GM21528 (cell line): ENCODE data around the gene KRT33B.
"Not testable (repeated sequence)": the region's sequence is repeated elsewhere in the genome, so short reads cannot be mapped to it uniquely, and the experiment has no call there.

ENCODE experiments used
- ATAC-seq: cut with Tn5 transposase; IDR thresholded peaks from one replicate; pipeline ENCODE4 v1.9.1; 2021; ENCODE audit warnings: mild to moderate bottlenecking, moderate library complexity; ENCODE audit not compliant: unreplicated experiment, low FRiP score

KRT33B gene

DNA sequence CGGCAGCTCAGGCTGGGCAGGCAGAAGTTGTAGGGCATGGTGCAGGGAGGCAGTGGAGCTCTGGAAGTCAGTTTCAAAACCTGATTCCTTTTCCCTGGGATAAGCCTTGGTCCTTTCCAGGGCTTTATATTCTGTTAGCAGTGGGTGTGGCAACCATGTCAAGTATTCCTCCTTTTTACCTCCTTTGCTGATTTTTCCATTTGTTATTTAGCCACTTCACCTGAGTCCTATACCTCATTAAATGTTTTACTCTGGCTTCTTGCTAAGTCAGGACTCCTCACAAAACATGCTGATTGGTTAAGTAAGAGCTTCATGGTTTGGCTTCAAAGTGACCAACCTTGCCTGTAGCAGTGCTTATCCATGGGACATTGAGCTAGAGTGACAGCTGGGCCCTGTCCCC is at the start of gene KRT33B:
TSS of gene KRT33B (minus strand) at position 101 of the 400 bp plus-strand sequence. CDS start at position 38, 63 bp downstream.
- ATAC-seq: no peak

DNA sequence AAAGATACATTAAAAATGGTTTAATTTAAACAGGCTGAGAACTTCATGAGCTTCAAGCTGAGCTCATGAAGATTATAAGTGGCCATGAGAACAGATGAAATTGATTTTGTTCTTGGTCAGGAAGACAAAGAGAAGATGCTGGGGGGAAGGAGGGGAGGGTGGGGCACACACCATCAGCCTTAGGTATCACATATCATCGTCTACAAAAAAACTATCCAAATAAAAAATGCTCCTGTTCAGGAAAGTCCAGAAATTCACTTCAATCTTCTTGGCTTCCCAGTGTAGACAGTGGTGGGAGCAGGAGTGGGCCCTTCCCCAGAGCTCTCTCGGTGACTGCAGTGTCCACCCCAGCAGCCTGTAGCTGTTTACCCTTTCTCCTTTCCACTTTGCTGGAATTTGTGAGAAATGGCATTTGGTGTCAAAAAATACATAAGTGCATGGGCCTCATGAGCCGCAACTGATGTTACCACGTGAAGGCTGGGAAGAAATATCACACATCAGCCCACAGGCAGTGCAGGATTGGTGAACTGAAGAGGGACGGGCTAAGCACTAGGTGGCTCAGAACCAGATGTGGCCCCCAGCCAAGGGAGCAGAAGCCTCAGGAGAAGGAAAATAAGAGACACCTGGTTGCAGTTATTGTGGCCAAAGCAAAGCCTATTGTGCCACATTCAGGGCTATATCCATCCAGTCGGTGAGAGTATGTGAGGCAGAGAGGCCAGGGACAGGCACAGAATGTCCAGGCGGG is 48.7 kb upstream of the KRT33B start:
- no peak for ATAC-seq

DNA sequence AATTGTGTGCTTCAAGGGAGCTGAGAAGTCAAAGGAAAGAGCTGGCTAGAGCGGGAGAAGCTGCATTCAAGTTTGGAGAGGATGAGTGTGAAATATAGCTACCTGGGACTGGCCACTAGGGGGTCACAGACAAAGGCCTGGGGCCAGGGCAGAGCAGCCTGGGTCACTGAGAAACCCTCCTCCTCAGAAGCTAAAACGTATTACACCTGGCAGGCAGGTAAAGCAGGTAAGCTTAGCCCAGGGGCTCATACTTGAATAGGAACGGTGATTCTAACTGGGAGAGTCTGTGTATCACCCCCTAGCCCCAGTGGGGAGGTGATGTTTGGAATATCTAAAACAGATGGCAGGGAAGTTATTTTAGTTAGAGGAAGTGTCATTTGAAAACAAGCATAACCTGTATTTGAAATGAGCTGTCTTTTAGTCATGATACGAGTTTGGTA is 48.0 kb upstream of the KRT33B start:
- no peak for ATAC-seq

DNA sequence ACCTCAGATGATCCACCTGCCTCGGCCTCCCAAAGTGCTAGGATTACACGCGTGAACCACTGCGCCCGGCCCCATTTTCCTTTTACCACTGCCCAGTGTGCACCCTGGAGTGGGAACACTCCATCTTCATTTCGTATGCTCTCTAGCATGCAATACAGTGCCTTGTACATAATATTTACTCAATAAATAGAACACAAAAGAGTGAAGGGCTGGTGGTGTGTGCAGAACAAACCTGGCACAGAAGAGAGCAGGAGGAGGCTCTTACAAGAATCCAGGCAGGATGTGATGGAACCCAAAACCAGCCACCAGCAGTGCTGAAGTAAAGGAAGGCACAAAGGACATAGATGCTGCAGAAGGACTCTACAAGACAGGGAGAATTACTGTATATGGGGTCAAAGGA is 47.5 kb upstream of the KRT33B start:
- no peak for ATAC-seq

DNA sequence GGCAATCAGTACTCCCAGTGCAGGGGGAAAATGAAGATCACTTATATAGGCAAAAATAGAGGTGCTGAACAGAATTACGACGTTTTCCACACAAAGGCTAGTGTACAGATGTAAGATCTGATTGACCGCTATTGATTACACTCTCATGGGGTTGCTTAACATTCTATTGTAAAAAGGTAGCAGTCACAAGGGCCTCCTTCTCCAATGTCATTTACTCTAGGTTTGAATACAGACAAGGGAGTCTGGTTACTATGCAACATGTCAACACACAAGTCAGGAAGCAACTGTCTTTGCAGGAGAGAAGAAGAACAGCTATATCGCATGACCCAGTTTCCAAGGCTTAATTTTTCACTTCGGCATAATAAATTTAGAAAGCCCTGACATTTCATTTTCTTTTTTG is 46.9 kb upstream of the KRT33B start:
- no peak for ATAC-seq

DNA sequence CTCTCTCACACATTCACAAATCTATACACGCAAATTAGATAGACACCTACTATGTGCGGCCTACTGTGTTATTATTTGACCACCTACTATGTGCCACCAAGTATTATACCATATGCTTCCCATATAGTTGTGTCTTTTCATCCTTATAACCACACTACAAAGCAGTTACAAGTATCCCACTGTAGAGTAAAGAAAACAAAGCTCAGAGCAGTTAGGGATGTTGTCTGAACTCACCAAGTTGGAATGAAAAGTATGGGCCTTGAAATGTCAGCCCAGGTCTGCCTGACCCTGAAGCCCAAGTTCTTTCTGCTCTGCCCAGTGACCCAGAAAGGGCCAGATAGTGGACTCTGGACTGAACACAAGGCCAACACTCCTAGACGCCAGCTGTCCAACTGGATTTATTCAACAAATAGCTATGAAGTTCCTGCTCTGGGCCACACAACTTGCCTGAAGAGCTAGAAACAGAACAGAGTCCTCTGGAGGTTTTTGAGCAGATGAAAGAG is 46.3 kb upstream of the KRT33B start:
- no peak for ATAC-seq

DNA sequence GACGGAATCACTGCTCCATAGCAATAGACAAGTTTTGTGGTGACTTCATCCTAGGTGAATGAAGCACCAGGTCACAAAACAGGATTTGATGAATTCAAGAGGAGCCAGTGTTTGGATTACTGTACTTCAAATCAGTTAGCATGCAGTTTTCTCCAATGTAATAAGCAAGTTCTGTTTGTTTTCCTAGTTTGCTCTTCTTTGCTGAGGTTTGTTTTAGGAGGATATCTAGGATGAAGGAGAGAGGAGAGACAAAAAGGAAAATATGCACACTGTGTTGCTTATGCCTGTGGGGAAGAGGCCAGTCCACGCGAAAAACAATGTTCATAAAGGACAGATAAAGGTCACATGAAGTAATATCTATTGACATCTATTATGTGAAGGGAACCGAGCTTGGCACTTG is 45.8 kb upstream of the KRT33B start:
- ATAC-seq: no peak

DNA sequence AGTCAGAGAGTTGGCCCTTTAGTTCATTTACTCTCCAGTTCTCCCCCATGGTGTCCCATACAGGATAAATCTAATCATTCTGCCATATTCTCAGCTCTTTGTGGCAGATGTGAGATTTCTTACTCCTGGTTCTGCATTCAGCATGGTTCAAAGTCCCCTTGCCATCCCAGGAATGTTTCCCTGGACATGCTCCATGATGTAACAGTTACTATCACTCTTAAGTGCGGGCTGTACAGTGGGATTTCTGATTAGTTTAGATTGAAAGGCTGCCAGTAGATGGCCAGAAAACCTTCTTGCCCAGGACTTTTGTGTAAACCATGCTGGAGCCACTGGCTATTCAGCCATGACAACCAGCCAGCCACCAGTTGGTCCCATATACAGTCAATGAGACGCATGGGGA is 44.4 kb upstream of the KRT33B start:
- no peak for ATAC-seq

DNA sequence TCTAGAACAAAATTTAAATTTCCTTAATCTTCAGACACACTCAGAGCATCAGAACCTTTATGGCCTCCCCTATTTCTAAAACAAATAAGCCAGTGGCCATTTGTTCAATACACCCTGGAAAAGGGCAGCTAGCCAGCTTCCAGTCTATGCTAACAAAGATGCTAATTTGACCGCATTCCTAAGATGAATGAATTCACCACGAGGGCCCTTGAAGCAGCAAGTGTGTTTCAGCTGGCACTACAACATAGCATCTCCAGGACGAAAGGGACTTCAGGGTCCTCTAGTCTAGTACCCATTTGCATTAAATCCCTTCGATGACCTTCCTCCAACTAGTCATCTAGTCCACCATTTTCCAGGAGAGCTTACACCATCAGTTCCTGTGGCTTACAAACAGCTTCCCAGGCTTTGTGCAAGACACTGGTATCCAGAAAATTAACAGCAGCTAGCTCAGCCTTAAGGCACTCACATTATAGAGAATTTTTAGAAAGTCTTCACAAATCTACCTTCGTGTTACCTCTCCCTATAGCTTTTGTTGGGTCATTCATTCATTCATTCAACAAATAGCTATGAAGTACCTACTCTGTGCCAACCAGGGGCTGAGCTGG is 43.8 kb upstream of the KRT33B start:
- ATAC-seq: no peak

DNA sequence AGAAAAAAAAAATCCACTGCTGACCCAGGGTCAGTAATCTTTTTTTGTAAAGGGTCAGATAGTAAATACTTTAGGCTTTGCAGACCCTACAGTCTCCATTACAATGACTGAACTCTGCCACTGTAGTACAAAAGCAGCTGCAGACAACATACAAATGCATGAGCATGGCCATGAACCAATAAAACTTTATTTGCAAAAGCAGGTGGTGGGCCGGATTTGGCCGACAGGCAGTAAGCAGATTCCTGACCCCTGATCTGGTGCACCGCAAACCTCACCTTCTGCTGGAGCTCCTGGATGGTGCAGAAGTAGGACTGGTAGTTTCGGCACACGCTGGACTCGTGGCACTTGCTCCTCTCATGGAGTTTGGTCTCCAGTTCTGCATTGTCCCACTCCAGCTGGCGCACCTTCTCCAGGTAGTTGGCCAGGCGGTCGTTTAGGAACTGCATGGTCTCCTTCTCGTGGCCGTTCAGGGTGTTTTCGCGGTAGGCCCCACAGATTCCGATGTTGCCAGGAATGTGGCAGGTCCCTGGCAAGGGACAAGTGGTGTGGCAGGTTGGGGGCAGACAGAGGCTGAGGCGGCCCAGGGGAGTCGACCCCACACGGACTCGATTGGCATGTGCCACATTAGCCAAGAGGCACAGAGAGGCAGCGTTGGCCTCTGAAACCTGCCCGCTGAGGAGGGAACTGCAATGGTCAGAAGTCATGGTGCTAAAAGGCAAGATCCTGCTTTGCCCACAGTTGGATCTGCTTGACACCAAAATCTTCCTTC is 41.6 kb upstream of the KRT33B start:
- no peak for ATAC-seq

DNA sequence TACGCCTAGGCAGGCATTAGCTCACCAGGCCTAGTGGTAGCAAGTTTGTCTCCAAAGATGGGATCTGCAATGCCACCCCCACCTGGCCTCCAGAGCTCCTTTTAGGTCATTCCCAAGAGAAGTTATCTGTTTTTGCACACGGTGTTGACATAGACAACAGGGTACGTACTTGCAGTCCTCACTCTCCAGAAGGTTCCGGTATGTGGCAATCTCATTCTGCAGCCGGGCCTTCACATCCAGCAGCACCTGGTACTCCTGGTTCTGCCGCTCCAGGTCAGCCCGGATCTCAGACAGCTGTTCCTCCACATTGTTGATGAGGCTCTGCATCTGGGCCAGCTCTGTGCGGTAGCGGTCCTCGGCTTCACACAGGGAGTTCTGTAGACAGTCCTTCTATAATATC is 37.6 kb upstream of the KRT33B start:
- no peak for ATAC-seq

DNA sequence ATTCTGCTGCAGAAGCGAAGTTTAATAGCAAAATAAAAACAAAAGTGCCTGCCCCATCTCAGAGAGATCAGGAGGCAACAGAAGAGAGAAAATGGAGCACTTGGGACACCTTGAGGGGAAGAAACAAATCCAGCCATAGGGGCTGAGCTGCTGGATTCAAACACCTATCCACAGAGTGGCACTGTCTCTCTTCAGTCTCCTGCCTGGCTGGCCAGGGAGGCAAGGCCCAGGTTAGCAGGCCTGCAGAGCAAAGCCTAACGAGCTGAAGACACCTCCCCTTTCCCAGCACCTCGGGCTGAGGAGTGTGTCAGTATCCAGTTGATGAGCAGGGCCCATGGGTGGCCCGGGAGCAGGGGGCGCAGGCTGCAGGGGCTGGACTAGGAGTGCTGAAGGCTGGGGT is 36.6 kb upstream of the KRT33B start:
- ATAC-seq: no peak

DNA sequence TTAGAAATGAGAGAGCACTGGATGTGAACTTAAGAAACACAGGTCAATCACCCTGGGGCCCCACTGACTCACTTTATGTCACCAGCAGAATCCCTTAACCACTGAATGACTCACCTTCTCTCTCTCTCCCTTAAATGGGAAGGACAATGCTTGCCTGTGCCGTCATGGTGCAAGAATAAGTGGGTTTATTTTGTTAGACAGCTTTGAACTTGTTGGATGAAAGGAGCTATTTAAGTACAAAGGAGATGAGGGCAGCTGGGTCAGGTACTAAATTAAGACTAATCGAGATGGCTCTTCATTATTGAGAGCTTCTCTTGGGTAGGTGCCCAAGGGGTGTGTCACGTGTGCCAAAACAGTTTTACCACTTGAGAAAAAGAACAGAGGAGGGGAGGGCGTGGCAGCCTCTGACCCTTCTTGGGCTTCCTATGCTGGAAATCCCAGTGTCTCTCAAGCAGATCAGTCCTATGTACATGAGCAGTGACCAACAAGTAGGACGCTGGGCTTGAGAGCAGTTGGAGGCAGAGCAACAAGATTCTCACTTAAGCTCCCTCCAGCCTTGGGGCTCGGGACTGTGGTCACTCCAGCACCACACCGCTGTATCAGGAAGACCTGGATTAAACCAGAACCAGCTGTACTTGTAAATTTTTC is 34.5 kb upstream of the KRT33B start:
- no peak for ATAC-seq

DNA sequence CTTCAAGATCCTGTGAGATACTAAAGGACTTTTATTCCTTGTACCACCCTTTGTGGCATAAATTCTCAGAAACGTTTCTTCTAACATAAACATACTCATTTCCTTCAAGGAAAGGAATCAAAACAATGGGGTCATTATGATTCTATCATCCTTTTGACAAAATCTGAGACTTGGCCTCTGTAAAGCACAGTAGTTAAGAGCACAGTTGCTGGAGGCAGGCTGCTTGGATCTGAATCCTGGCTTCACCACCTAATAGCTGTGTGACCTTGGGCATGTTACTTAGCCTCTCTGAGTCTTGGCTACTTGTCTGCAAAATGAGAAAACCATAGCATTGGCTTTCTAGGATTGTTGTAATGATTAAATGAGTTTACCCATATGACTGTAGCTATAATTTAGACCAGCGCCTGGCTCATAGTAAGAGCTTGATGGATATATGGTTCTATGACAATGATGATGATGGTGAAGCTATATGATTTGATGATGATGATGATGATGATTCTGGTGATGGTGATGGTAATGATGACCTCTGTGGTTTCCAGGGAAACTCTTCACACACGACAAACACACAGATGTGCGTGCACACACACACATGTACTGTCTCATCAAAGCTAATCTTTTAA is 33.9 kb upstream of the KRT33B start:
- no peak for ATAC-seq

DNA sequence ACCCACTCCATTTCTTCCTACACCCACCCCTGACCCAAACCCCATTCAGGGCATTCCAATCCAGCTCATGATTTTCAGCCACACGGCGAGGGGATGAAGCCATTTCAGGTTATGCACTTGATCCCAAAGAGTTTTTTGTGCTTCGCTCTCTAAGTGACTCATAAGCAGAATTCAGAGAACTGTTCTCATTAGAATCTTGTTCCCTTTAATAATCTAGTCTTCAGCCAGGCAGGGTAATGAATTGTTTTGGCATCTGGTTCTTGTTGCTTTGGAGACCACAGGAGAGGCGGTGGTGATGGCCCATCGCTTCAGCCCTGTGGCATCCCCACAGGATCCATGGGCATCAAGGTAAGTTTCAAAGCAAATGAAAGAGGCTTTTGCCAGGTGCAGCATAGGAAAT is 32.5 kb upstream of the KRT33B start:
- ATAC-seq: no peak

DNA sequence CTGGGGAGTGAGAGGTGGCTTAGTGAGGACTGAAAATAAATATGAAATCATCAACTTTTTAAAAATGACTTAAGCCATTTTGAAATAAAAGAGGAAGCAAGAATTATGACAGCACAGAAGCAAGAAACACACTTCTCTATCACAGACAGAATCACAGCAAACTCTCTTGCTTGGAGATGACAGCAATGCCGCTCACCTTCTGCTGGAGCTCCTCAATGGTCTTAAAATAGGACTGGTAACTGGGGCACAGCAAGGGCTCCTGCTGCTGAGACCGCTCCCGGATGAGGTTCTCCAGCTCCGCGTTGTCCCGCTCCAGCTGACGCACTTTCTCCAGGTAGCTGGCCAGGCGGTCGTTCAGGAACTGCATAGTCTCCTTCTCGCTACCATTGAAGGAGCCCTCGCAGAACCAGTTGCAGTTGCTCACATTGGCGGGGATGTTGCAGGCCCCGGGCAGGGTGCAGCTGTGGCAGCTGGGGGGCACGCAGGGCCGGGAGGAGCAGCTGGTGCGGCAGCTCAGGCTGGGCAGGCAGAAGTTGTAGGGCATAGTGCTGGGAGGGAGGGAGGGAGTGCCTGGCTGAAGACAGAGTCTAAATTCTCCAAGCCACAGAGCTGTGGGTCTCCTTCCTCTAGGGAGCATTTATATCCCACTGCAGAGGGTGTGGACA is 27.5 kb upstream of the KRT33B start, which contains the start of gene KRT31:
TSS of gene KRT31 (minus strand) at position 613 of the 665 bp plus-strand sequence. CDS start at position 544, 69 bp downstream.
- ATAC-seq: no peak

DNA sequence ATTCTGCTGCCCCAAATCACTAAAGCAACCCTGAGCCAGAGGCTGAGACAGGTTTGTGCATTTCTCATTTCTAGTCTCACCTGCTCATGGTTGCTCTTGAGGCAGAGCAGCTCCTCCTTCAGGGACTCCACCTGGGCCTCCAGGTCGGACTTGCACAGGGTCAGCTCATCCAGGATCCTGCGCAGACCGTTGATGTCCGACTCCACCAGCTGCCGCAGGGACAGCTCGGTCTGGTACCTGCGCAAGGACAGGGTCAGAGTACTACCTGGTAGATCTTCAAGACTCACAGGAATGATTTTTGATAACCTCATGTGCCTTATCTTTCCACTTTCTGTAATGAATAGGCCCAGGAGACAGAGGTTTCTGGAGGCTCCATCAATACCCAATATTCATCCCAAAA is 26.7 kb upstream of the KRT33B start:
- ATAC-seq: no peak

DNA sequence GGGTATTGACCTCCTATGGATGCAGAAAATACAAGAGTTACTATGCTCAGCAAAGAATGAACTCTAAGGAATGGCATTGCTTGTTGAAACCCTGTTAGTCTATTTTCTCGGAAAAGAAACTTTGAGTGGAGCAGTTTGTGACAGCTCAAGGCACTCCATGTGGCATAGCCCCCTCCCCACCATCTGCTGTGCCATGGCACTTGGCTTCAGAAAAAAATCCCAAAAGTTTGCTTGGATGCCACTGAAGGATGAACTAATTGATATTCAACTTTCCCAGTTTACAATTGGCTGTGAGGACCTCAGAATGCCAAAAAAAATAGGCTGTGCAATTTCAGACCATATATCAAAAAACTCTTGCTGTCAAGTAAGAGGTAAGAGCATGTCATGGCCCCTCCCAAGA is 26.0 kb upstream of the KRT33B start:
- ATAC-seq: no peak

DNA sequence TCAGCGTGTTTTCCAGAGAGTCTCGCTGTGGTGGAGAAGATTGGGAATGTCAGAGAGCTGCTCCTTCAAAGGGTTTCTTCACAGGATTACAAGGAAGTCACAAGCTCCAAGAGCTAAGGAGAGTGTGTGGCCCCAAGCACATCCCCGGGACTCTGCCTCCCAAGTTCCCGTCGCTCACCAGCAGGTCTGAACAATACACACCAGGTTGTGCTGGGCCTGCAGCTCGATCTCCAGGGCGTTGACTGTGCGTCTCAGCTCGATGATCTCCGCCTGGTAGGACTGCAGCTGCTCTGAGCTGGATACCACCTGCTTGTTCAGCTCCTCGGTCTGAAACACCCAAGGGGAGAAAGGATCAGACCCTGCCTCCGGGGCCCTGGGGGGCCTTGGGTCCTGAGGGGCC is 25.4 kb upstream of the KRT33B start:
- ATAC-seq: not testable (repeated sequence)
